HCT116 (cell line): ENCODE data around the gene LPXN. TPM values are rescaled to one million over a fixed set of nuclear protein-coding genes. Genes with fewer than 3 reads are reported as not detected.
A peak's percentile ranks its signal among the peaks of the same experiment; 100 is the strongest.

Experiments
- ATAC-seq: fragments of 200-7000 bp; cut with Tn5 transposase; 2 replicates; pipeline ENCODE4 v1.9.1; 2020; ENCODE audit warnings: mild to moderate bottlenecking, moderate library complexity
- Bru-seq: library from RNA; stranded (reverse); fragments of 400-500 nt; gene quantifications from one replicate; lab custom pipeline; 2021; lab: Mats Ljungman, UMichigan
- BruChase-seq, 2 experiments: library from RNA; stranded (reverse); fragments of 400-500 nt; gene quantifications; one replicate each; lab custom pipeline; 2021; lab: Mats Ljungman, UMichigan
- BruUV-seq: library from RNA; stranded (reverse); fragments of 400-500 nt; replicated peaks from 2 replicates; lab custom pipeline; 2021; lab: Mats Ljungman, UMichigan
- CTCF ChIA-PET: fragments of 300-600 bp; sonication (Branson Sonifier 250); formaldehyde crosslinking; loops from one replicate; lab custom pipeline; 2021; ENCODE audit warnings: antibody characterized with exemption; lab: Charles Lee
- POLR2A ChIA-PET: fragments of 300-600, 350-600 bp; sonication (Branson Sonifier 250); formaldehyde crosslinking; loops from one replicate; lab custom pipeline; 2021; ENCODE audit warnings: antibody characterized with exemption; lab: Charles Lee
- RAD21 ChIA-PET, 2 experiments: fragments of 300-600 bp; sonication (Branson Sonifier 250); formaldehyde crosslinking; loops; one replicate each; lab custom pipeline; 2023; ENCODE audit warnings: low total read pairs in 2 of 2; ENCODE audit not compliant: uncharacterized antibody in 2 of 2, unreplicated experiment in 2 of 2, low non-redundant PET in 1 of 2; lab: Charles Lee
- DNase-seq: peaks from one replicate; pipeline ENCODE4 v3.0.0-alpha.2; 2010; ENCODE audit warnings: low read depth, low spot score
- H2AFZ ChIP-seq: fragments of 200-600 bp; shearing (Covaris generic), sonication (generic); 2 replicates; pipeline ENCODE4 v1.6.1; 2017; ENCODE audit warnings: low read depth, mixed run types, mixed read lengths, antibody characterized with exemption, low read length; ENCODE audit not compliant: poor library complexity, severe bottlenecking
- H3K27ac ChIP-seq: 2 replicates; pipeline ENCODE4 v1.5.1; 2012; ENCODE audit warnings: low read depth, low read length
- H3K27me3 ChIP-seq: fragments of 200-600 bp; sonication (generic); 2 replicates; pipeline ENCODE4 v1.6.1; 2016; ENCODE audit warnings: mixed run types, low read length, mixed read lengths; ENCODE audit not compliant: insufficient read depth
- H3K36me3 ChIP-seq, 2 experiments: fragments of 200-500 bp in 1 of 2; fragments of 200-600 bp in 1 of 2; sonication (Bioruptor generic) in 1 of 2; sonication (generic) in 1 of 2; 2 replicates each; pipeline versions ENCODE4 v1.5.1 to v1.6.1; 2014 to 2016; ENCODE audit warnings: low read length in 2 of 2, inconsistent platforms in 1 of 2, mixed read lengths in 1 of 2, mixed run types in 1 of 2; ENCODE audit not compliant: insufficient read depth in 2 of 2, control insufficient read depth in 1 of 2
- H3K4me1 ChIP-seq, 2 experiments: fragments of 200-600 bp in 1 of 2; sonication (generic) in 1 of 2; 2 replicates each; pipeline versions ENCODE4 v1.5.1 to v1.6.1; 2012 to 2017; ENCODE audit warnings: low read length in 2 of 2, inconsistent platforms in 1 of 2, mild to moderate bottlenecking in 1 of 2, mixed read lengths in 1 of 2, mixed run types in 1 of 2, moderate library complexity in 1 of 2; ENCODE audit not compliant: insufficient read depth in 2 of 2, control insufficient read depth in 1 of 2
- H3K4me2 ChIP-seq: fragments of 200-600 bp; sonication (generic); 2 replicates; pipeline ENCODE4 v1.6.1; 2017; ENCODE audit warnings: mixed run types, low read length, mixed read lengths
- H3K4me3 ChIP-seq, 2 experiments: fragments of 200-600 bp in 1 of 2; sonication (generic) in 1 of 2; replicated peaks in 1 of 2; 2 replicates each; pipeline ENCODE4 v1.5.1; 2011 to 2016; ENCODE audit warnings: low read length in 2 of 2, control low read depth in 1 of 2, low read depth in 1 of 2, mild to moderate bottlenecking in 1 of 2, mixed read lengths in 1 of 2, mixed run types in 1 of 2
- H3K79me2 ChIP-seq: fragments of 200-600 bp; sonication (generic); 2 replicates; pipeline ENCODE4 v1.6.1; 2017; ENCODE audit warnings: mild to moderate bottlenecking, mixed run types, low read length, moderate library complexity, mixed read lengths; ENCODE audit not compliant: insufficient read depth
- H3K9ac ChIP-seq: fragments of 200-600 bp; sonication (generic); 2 replicates; pipeline ENCODE4 v1.6.1; 2016; ENCODE audit warnings: low read length, mixed read lengths
- H3K9me2 ChIP-seq: fragments of 200-600 bp; sonication (generic), shearing (Covaris generic); 2 replicates; pipeline ENCODE4 v1.6.1; 2017; ENCODE audit warnings: mixed run types, mild to moderate bottlenecking, moderate library complexity; ENCODE audit not compliant: insufficient read depth
- H3K9me3 ChIP-seq, 2 experiments: fragments of 200-500 bp in 1 of 2; fragments of 200-600 bp in 1 of 2; sonication (Bioruptor generic) in 1 of 2; sonication (generic) in 1 of 2; 2 replicates each; pipeline ENCODE4 v1.6.1; 2014 to 2017; ENCODE audit warnings: low read length in 2 of 2, mixed read lengths in 2 of 2, inconsistent platforms in 1 of 2, low read depth in 1 of 2, mild to moderate bottlenecking in 1 of 2, mixed run types in 1 of 2, moderate library complexity in 1 of 2; ENCODE audit not compliant: control insufficient read depth in 1 of 2, insufficient read depth in 1 of 2
- H4K20me1 ChIP-seq: fragments of 200-600 bp; sonication (generic), shearing (Covaris generic); 2 replicates; pipeline ENCODE4 v1.6.1; 2017; ENCODE audit warnings: mixed run types, mild to moderate bottlenecking, moderate library complexity; ENCODE audit not compliant: insufficient read depth
- ATF3 ChIP-seq: IDR thresholded peaks from 2 replicates; pipeline ENCODE4 v1.6.1; 2012
- CEBPB ChIP-seq: IDR thresholded peaks from 2 replicates; pipeline ENCODE4 v1.6.1; 2012; ENCODE audit warnings: low read depth
- CTCF ChIP-seq, 3 experiments: fragments of 200-600 bp in 1 of 3; sonication (generic) in 1 of 3; IDR thresholded peaks in 2 of 3; conservative IDR thresholded peaks in 1 of 3; 2 replicates each; pipeline ENCODE4 v1.5.1; 2012 to 2017; ENCODE audit warnings: low read depth in 2 of 3, low read length in 2 of 3, antibody characterized with exemption in 1 of 3, borderline replicate concordance in 1 of 3, control low read depth in 1 of 3, mild to moderate bottlenecking in 1 of 3, mixed read lengths in 1 of 3, mixed run types in 1 of 3, moderate library complexity in 1 of 3; ENCODE audit not compliant: insufficient read depth in 1 of 3
- EGR1 ChIP-seq: IDR thresholded peaks from 2 replicates; pipeline ENCODE4 v1.6.1; 2012; ENCODE audit warnings: low read depth
- ELF1 ChIP-seq: IDR thresholded peaks from 2 replicates; pipeline ENCODE4 v1.6.1; 2012; ENCODE audit warnings: low read depth, borderline replicate concordance
- EZH2 ChIP-seq: fragments of 200-600 bp; sonication (generic); IDR thresholded peaks from 2 replicates; pipeline ENCODE4 v1.6.1; 2017; ENCODE audit warnings: antibody characterized with exemption, mixed run types
- EZH2phosphoT487 ChIP-seq: fragments of 200-600 bp; IDR thresholded peaks from 2 replicates; pipeline ENCODE4 v1.6.1; 2018; ENCODE audit warnings: antibody characterized with exemption, borderline replicate concordance
- FOSL1 ChIP-seq: IDR thresholded peaks from 2 replicates; pipeline ENCODE4 v1.6.1; 2012; ENCODE audit warnings: low read depth
- MAX ChIP-seq: IDR thresholded peaks from 2 replicates; pipeline ENCODE4 v1.6.1; 2012
- POLR2A ChIP-seq: IDR thresholded peaks from 2 replicates; pipeline ENCODE4 v1.7.0; 2011; ENCODE audit warnings: borderline replicate concordance; ENCODE audit not compliant: insufficient read depth, insufficient read length; ENCODE audit errors: extremely low read depth
- RAD21 ChIP-seq: IDR thresholded peaks from 2 replicates; pipeline ENCODE4 v1.6.1; 2012; ENCODE audit warnings: low read depth, mild to moderate bottlenecking
- REST ChIP-seq: IDR thresholded peaks from 2 replicates; pipeline ENCODE4 v1.6.1; 2012; ENCODE audit warnings: low read depth
- SIN3A ChIP-seq: IDR thresholded peaks from 2 replicates; pipeline ENCODE4 v1.6.1; 2012; ENCODE audit warnings: low read depth
- SP1 ChIP-seq: IDR thresholded peaks from 2 replicates; pipeline ENCODE4 v1.6.1; 2012; ENCODE audit warnings: low read depth
- SRF ChIP-seq: IDR thresholded peaks from 2 replicates; pipeline ENCODE4 v1.6.1; 2012; ENCODE audit warnings: low read depth
- TCF7L2 ChIP-seq: IDR thresholded peaks from 2 replicates; pipeline ENCODE4 v1.7.0; 2011; ENCODE audit warnings: borderline replicate concordance, inconsistent platforms; ENCODE audit not compliant: insufficient read depth, insufficient read length; ENCODE audit errors: extremely low read depth
- YY1 ChIP-seq: IDR thresholded peaks from 2 replicates; pipeline ENCODE4 v1.6.1; 2011; ENCODE audit warnings: low read length, low read depth, moderate library complexity, mild to moderate bottlenecking; ENCODE audit not compliant: insufficient replicate concordance; ENCODE audit errors: extremely low read depth
- ZNF274 ChIP-seq: fragments of 200-500 bp; sonication (Bioruptor generic); IDR thresholded peaks from 2 replicates; pipeline ENCODE4 v1.6.1; 2014; ENCODE audit warnings: mild to moderate bottlenecking, low read depth, low read length, inconsistent platforms
- intact Hi-C: fragments of 100-400 bp; cut with micrococcal nuclease; formaldehyde crosslinking; loops from 2 replicates; pipeline ENCODE4 v1.10.0; 2022
- long read RNA-seq: library from polyadenylated mRNA; unstranded; transcript quantifications from one replicate; pipeline ENCODE4 v2.0.0, GENCODE V29; 2021; ENCODE audit not compliant: unreplicated experiment
- polyA plus RNA-seq: library from polyadenylated mRNA; unstranded; fragments of >200 nt; gene quantifications from 2 replicates; pipeline ENCODE4 v1.2.1, GENCODE V29; 2012; ENCODE audit warnings: missing spikeins
- total RNA-seq: library from RNA; stranded (reverse); gene quantifications from one replicate; pipeline ENCODE4 v1.2.1, GENCODE V29; 2021; ENCODE audit not compliant: unreplicated experiment

Gene LPXN
- total RNA-seq (3.6 TPM), Bru-seq, nascent RNA (percentile 59 among the genes with signal in this experiment), BruChase-seq, experiment 1, labeled RNA remaining after a 6-hour chase (percentile 44 among the genes with signal in this experiment), BruChase-seq, experiment 2, labeled RNA remaining after a 2-hour chase (percentile 60 among the genes with signal in this experiment)
- 1.2 and 1.4 TPM in 2 replicates for polyA plus RNA-seq
- long read RNA-seq, partial matches to known transcripts, result 0 of 3 reads
- long read RNA-seq, other reads (novel, unspliced or antisense), result 3 of 3 reads

GRCh38 chr11:58575377-58576020 is at the start of gene LPXN:
Gene LPXN (minus strand): TSS chr11:58575856. CDS start chr11:58575772, 84 bp downstream.
- POLR2A ChIA-PET, result no interaction called here
- TF ChIP-seq SIN3A (no peak), MAX (no peak), SP1 (no peak), REST (no peak), CTCF (IDR thresholded peaks at IDR 0.05 in 2 of 3, conservative IDR thresholded peaks at IDR 0.05 in 1 of 3; ENCODE audit: borderline replicate concordance in 1 of 3, insufficient read depth in 1 of 3, low read depth in 2 of 3, low read length in 2 of 3) (no peak), ATF3 (no peak), RAD21 (no peak), ZNF274 (no peak), SRF (no peak), CEBPB (no peak), FOSL1 (no peak), TCF7L2 (no peak), POLR2A (no peak), EGR1 (no peak), EZH2 (no peak), ELF1 (no peak), EZH2phosphoT487 (no peak), YY1 (no peak)

More at GRCh38 chr11:58575377-58576020, at the start of gene LPXN:
- peaks cover 23% of the 10 kb centered on the region for H3K79me2 ChIP-seq
- ATAC-seq, result no peak
- DNase-seq, result no peak
- intact Hi-C loops, result loop anchor here (2.0 to 5.0 kb wide), 7 partner anchors 99 to 908 kb away; partner anchors contain the start of genes FAM111A, MED19, TMX2 and ZDHHC5
- H3K4me1 ChIP-seq, result peaks cover 16 to 32% of the 10 kb centered on the region in 2 experiments
- H2AFZ ChIP-seq, result no peak within 1 kb of the TSS
- no peaks in the 10 kb centered on the region for H3K27me3 ChIP-seq
- ChIA-PET CTCF (interaction anchor here (0.6 kb wide), 1 partner anchor 345 kb away, joined by 3 read pairs; no protein-coding TSS in a partner anchor), RAD21 (no interaction called here)
- H3K36me3 ChIP-seq, result no peaks in the 10 kb centered on the region
- H3K9me3 ChIP-seq, result no peaks in the 10 kb centered on the region
- peak within 1 kb of the TSS; percentile 68 to 88 for H3K4me3 ChIP-seq
- BruUV-seq, result no TSS peak
- H3K9ac ChIP-seq, result peak within 1 kb of the TSS; percentile 95
- H3K9me2 ChIP-seq, result no peaks in the 10 kb centered on the region
- peak within 1 kb of the TSS; percentile 77 for H3K4me2 ChIP-seq
- peak within 1 kb of the TSS; percentile 95 for H3K27ac ChIP-seq
- no peaks in the 10 kb centered on the region; the same call in 1 of the 2 replicates for H4K20me1 ChIP-seq
